IMR-90 (cell line): ENCODE measurements around the gene HCN2. TPM values are rescaled to one million over a fixed set of nuclear protein-coding genes. Genes with fewer than 3 reads are reported as not detected.

Experiments used
- ATAC-seq: fragments of 200-7000 bp; cut with Tn5 transposase; 2 replicates; pipeline ENCODE4 v1.9.1; 2020; ENCODE audit warnings: low read depth, mild to moderate bottlenecking, moderate library complexity
- BruUV-seq: library from RNA; stranded (reverse); fragments of 400-500 nt; replicated peaks from 2 replicates; lab custom pipeline; 2021; lab: Mats Ljungman, UMichigan
- CTCF ChIA-PET: fragments of 300-600 bp; formaldehyde crosslinking; extraction: SDS; loops from one replicate; lab custom pipeline; 2021; ENCODE audit warnings: antibody characterized with exemption; lab: Yijun Ruan, JAX
- POLR2A ChIA-PET: fragments of 300-600 bp; sonication (Branson Sonifier 250); formaldehyde crosslinking; loops from one replicate; lab custom pipeline; 2022; ENCODE audit warnings: antibody characterized with exemption; ENCODE audit not compliant: unreplicated experiment; lab: Charles Lee
- DNase-seq: peaks from one replicate; pipeline ENCODE4 v3.0.0; 2013
- H2AFZ ChIP-seq: replicated peaks from 2 replicates; pipeline ENCODE3; 2013; ENCODE audit warnings: low read length, mild to moderate bottlenecking; ENCODE audit not compliant: poor library complexity
- H2AK5ac ChIP-seq: 2 replicates; pipeline ENCODE4 v1.6.1; 2013; ENCODE audit warnings: low read depth, low read length, inconsistent platforms
- H2AK9ac ChIP-seq: replicated peaks from 2 replicates; pipeline ENCODE3; 2013; ENCODE audit warnings: mild to moderate bottlenecking, low read depth, low read length, moderate library complexity; ENCODE audit not compliant: poor library complexity
- H2BK120ac ChIP-seq: 2 replicates; pipeline ENCODE4 v1.6.1; 2013; ENCODE audit warnings: low read depth, low read length, inconsistent platforms
- H2BK15ac ChIP-seq: 3 replicates; pipeline ENCODE4 v1.6.1; 2013; ENCODE audit warnings: low read depth, low read length, inconsistent platforms
- H2BK20ac ChIP-seq: 2 replicates; pipeline ENCODE4 v1.6.1; 2013; ENCODE audit warnings: low read depth, mild to moderate bottlenecking, inconsistent platforms, low read length, moderate library complexity
- H2BK5ac ChIP-seq: 2 replicates; pipeline ENCODE4 v1.6.1; 2013; ENCODE audit warnings: mild to moderate bottlenecking, low read depth, low read length, inconsistent platforms; ENCODE audit not compliant: poor library complexity, severe bottlenecking
- H3K14ac ChIP-seq: replicated peaks from 2 replicates; pipeline ENCODE4 v1.6.1; 2013; ENCODE audit warnings: low read depth, low read length, inconsistent platforms
- H3K18ac ChIP-seq: 2 replicates; pipeline ENCODE4 v1.6.1; 2013; ENCODE audit warnings: low read depth, low read length, control low read depth
- H3K23ac ChIP-seq: 2 replicates; pipeline ENCODE4 v1.6.1; 2013; ENCODE audit warnings: low read depth, low read length, inconsistent platforms
- H3K27ac ChIP-seq: 2 replicates; pipeline ENCODE4 v1.5.1; 2013; ENCODE audit warnings: mild to moderate bottlenecking, control low read depth, low read length; ENCODE audit not compliant: insufficient read depth
- H3K27me3 ChIP-seq: 2 replicates; pipeline ENCODE4 v1.6.1; 2013; ENCODE audit warnings: low read length; ENCODE audit not compliant: control insufficient read depth, insufficient read depth
- H3K36me3 ChIP-seq: 2 replicates; pipeline ENCODE4 v1.6.1; 2013; ENCODE audit warnings: low read length, mixed read lengths; ENCODE audit not compliant: control insufficient read depth, insufficient read depth
- H3K4ac ChIP-seq: 2 replicates; pipeline ENCODE4 v1.6.1; 2013; ENCODE audit warnings: low read depth, low read length, inconsistent platforms
- H3K4me1 ChIP-seq: 2 replicates; pipeline ENCODE4 v1.6.1; 2013; ENCODE audit warnings: low read length, mixed read lengths; ENCODE audit not compliant: control insufficient read depth, insufficient read depth
- H3K4me2 ChIP-seq: 2 replicates; pipeline ENCODE4 v1.6.1; 2013; ENCODE audit warnings: low read depth, mild to moderate bottlenecking, control low read depth, low read length, moderate library complexity
- H3K4me3 ChIP-seq: 2 replicates; pipeline ENCODE4 v1.5.1; 2013; ENCODE audit warnings: low read depth, mild to moderate bottlenecking, control low read depth, low read length, moderate library complexity; ENCODE audit not compliant: insufficient read depth
- H3K56ac ChIP-seq: 2 replicates; pipeline ENCODE4 v1.6.1; 2013; ENCODE audit warnings: low read length, inconsistent platforms; ENCODE audit not compliant: insufficient read depth; ENCODE audit errors: extremely low read depth
- H3K79me1 ChIP-seq, 2 experiments: 2 replicates each; pipeline ENCODE4 v1.6.1; 2013; ENCODE audit warnings: low read length in 2 of 2, inconsistent platforms in 1 of 2, low read depth in 1 of 2
- H3K9ac ChIP-seq: 2 replicates; pipeline ENCODE4 v1.6.1; 2013; ENCODE audit warnings: low read depth, low read length, control low read depth
- H3K9me1 ChIP-seq: 2 replicates; pipeline ENCODE4 v1.6.1; 2013; ENCODE audit warnings: low read length, inconsistent platforms; ENCODE audit not compliant: insufficient read depth
- H3K9me3 ChIP-seq: 2 replicates; pipeline ENCODE4 v1.6.1; 2013; ENCODE audit warnings: low read length; ENCODE audit not compliant: control insufficient read depth, insufficient read depth
- H4K20me1 ChIP-seq: 2 replicates; pipeline ENCODE4 v1.6.1; 2013; ENCODE audit warnings: low read length, inconsistent platforms; ENCODE audit not compliant: insufficient read depth
- H4K5ac ChIP-seq: 2 replicates; pipeline ENCODE4 v1.6.1; 2013; ENCODE audit warnings: mild to moderate bottlenecking, low read depth, low read length, control low read depth
- H4K8ac ChIP-seq, 2 experiments: 2 replicates each; pipeline ENCODE4 v1.6.1; 2013; ENCODE audit warnings: low read depth in 2 of 2, low read length in 2 of 2, control low read depth in 1 of 2, inconsistent platforms in 1 of 2
- H4K91ac ChIP-seq: 2 replicates; pipeline ENCODE4 v1.6.1; 2013; ENCODE audit warnings: low read depth, low read length, inconsistent platforms; ENCODE audit not compliant: insufficient read depth
- BHLHE40 ChIP-seq: fragments of 150-350 bp; IDR thresholded peaks from 2 replicates; pipeline ENCODE4 v1.6.1; 2016; ENCODE audit warnings: mild to moderate bottlenecking, low read depth, low read length
- CEBPB ChIP-seq: IDR thresholded peaks from 2 replicates; pipeline ENCODE4 v1.6.1; 2012; ENCODE audit warnings: low read depth, low read length, improper control_type of control experiment
- FOS ChIP-seq: fragments of 150-350 bp; IDR thresholded peaks from 2 replicates; pipeline ENCODE4 v1.6.1; 2016; ENCODE audit warnings: low read depth, low read length
- MAFK ChIP-seq: IDR thresholded peaks from 2 replicates; pipeline ENCODE4 v1.6.1; 2012; ENCODE audit warnings: low read depth, low read length, improper control_type of control experiment
- MAZ ChIP-seq: IDR thresholded peaks from 2 replicates; pipeline ENCODE4 v1.6.1; 2012; ENCODE audit warnings: low read depth, mild to moderate bottlenecking, low read length, improper control_type of control experiment, moderate library complexity, borderline replicate concordance
- MXI1 ChIP-seq: IDR thresholded peaks from 2 replicates; pipeline ENCODE4 v1.6.1; 2012; ENCODE audit warnings: low read depth, mild to moderate bottlenecking, low read length, moderate library complexity, borderline replicate concordance
- NFE2L2 ChIP-seq: fragments of 150-350 bp; IDR thresholded peaks from 2 replicates; pipeline ENCODE4 v1.6.1; 2016; ENCODE audit warnings: low read depth, mild to moderate bottlenecking, low read length
- POLR2A ChIP-seq: IDR thresholded peaks from 2 replicates; pipeline ENCODE4 v1.6.1; 2012; ENCODE audit warnings: mild to moderate bottlenecking, low read depth, low read length
- RAD21 ChIP-seq: IDR thresholded peaks from 2 replicates; pipeline ENCODE4 v1.6.1; 2012; ENCODE audit warnings: low read length, improper control_type of control experiment
- RCOR1 ChIP-seq: IDR thresholded peaks from 2 replicates; pipeline ENCODE4 v1.6.1; 2012; ENCODE audit warnings: mild to moderate bottlenecking, low read length, improper control_type of control experiment; ENCODE audit not compliant: insufficient replicate concordance
- RFX5 ChIP-seq: IDR thresholded peaks from 2 replicates; pipeline ENCODE4 v1.8.0; 2012; ENCODE audit warnings: low read depth, mild to moderate bottlenecking, low read length, moderate library complexity
- SMC3 ChIP-seq: fragments of 150-350 bp; IDR thresholded peaks from 2 replicates; pipeline ENCODE4 v1.6.1; 2016; ENCODE audit warnings: low read depth, mild to moderate bottlenecking, antibody characterized with exemption, low read length, moderate library complexity
- WGBS, 2 experiments: methylation state at CpG; one replicate each; pipeline versions ENCODE4 v1.1.5 to v1.1.7; 2013; ENCODE audit warnings: missing lambda C conversion rate in 2 of 2; ENCODE audit not compliant: insufficient read length in 1 of 2; ENCODE audit errors: extremely low coverage in 2 of 2; 5-methylcytosine and 5-hydroxymethylcytosine counted together
- dilution Hi-C: fragments of 300-500 bp; cut with HindIII; formaldehyde crosslinking; loops from one replicate; pipeline ENCODE4 v1.14.3; 2018; ENCODE audit warnings: low sequenced_read_pairs; ENCODE audit not compliant: unreplicated experiment
- in situ Hi-C: fragments of 300-500 bp; cut with MboI; formaldehyde crosslinking; loops from 3 replicates; pipeline ENCODE4 v1.14.3; 2019; ENCODE audit warnings: low sequenced_read_pairs, inconsistent platforms, mixed read lengths
- intact Hi-C: fragments of 100-400 bp; cut with micrococcal nuclease; formaldehyde crosslinking; loops from 2 replicates; pipeline ENCODE4 v1.10.0; 2022
- polyA plus RNA-seq, 3 experiments: library from polyadenylated mRNA; depleted of rRNA; stranded (reverse); fragments of >200 nt; gene quantifications; 2 replicates each; pipeline ENCODE4 v1.2.3, GENCODE V29; 2012; ENCODE audit warnings: low replicate concordance in 1 of 3
- total RNA-seq: library from RNA; depleted of rRNA; stranded (reverse); fragments of >200 nt; gene quantifications from 2 replicates; pipeline ENCODE4 v1.2.3, GENCODE V29; 2012
- TF ChIP-seq, protein P1 (sequence below): conservative IDR thresholded peaks from 2 replicates; pipeline ENCODE4 v1.5.1; 2012; ENCODE audit warnings: mild to moderate bottlenecking, low read depth, low read length, improper control_type of control experiment
- TF ChIP-seq, protein P2 (sequence below): fragments of 150-350 bp; IDR thresholded peaks from 2 replicates; pipeline ENCODE4 v1.6.1; 2017; ENCODE audit warnings: mild to moderate bottlenecking, antibody characterized with exemption, low read length, low read depth

HCN2 gene
- total and polyA plus RNA-seq, 2 of the 4 experiments (the other 2 are of a cell fraction), result 0.72 to 2.6 TPM

DNA sequence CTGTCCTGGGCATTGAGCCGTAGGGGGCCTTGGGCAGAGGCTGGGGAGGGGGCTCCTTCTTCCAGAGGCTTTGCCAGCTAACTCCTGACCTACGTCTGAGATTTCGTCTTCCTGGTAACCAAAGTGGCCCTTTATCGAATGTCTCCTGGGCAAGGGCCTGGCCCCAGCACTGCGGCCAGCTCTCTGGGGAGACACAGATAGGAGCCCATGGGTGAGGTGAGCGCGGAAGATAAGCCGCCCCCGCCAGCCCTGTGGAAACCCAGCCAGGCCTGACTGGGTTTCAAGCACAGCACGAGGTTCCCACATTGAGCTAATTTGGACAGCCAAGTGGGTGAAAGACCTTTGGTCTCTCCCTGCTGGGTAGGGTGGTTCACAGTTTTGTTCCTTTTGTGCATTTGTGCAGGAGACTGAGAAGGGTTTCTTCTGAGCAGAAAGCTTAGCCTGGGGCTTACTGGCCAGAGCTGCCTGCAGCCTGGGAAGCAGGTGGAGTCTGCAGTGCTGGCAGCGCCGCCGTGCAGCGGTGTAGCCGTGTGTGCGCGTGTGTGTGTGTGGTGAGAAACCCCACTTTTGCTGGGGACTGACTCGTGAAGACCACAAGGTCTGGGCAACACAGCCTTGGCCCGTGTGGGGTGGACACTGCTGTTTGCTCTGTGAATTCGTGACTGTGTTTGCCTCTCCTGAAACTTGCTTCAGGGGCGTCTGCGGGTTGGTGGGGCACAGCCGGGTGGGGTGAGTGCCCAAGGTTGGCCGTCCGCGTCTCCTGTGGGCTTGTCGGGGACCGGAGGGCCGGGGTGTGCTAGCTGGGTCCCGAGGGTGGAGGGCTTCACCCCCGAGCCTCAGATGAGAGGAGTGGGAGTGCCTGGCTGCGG is 14.8 kb upstream of the HCN2 start:
- CTCF ChIA-PET, result interaction anchor here (0.7 kb wide), 1 partner anchor 146 kb away, joined by 3 read pairs; no protein-coding TSS in a partner anchor
- TF ChIP-seq RFX5, result no peak
- TF ChIP-seq SMC3, result no peak
- no peak for TF ChIP-seq CEBPB
- TF ChIP-seq MAFK, result no peak
- TF ChIP-seq FOS, result no peak
- TF ChIP-seq MXI1, result no peak
- no peak for TF ChIP-seq BHLHE40
- TF ChIP-seq POLR2A, result no peak
- no peak for TF ChIP-seq RCOR1
- no peak for TF ChIP-seq MAZ
- TF ChIP-seq, protein P1, sequence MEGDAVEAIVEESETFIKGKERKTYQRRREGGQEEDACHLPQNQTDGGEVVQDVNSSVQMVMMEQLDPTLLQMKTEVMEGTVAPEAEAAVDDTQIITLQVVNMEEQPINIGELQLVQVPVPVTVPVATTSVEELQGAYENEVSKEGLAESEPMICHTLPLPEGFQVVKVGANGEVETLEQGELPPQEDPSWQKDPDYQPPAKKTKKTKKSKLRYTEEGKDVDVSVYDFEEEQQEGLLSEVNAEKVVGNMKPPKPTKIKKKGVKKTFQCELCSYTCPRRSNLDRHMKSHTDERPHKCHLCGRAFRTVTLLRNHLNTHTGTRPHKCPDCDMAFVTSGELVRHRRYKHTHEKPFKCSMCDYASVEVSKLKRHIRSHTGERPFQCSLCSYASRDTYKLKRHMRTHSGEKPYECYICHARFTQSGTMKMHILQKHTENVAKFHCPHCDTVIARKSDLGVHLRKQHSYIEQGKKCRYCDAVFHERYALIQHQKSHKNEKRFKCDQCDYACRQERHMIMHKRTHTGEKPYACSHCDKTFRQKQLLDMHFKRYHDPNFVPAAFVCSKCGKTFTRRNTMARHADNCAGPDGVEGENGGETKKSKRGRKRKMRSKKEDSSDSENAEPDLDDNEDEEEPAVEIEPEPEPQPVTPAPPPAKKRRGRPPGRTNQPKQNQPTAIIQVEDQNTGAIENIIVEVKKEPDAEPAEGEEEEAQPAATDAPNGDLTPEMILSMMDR, result no peak
- TF ChIP-seq, protein P2, sequence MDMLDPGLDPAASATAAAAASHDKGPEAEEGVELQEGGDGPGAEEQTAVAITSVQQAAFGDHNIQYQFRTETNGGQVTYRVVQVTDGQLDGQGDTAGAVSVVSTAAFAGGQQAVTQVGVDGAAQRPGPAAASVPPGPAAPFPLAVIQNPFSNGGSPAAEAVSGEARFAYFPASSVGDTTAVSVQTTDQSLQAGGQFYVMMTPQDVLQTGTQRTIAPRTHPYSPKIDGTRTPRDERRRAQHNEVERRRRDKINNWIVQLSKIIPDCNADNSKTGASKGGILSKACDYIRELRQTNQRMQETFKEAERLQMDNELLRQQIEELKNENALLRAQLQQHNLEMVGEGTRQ, result no peak
- no peak for TF ChIP-seq RAD21
- TF ChIP-seq NFE2L2, result no peak

More for the DNA sequence above, 14.8 kb upstream of the HCN2 start:
- H2BK15ac ChIP-seq, result no peak overlapping the region
- no peak overlapping the region for H2BK20ac ChIP-seq
- H2BK120ac ChIP-seq, result no peak overlapping the region
- H3K18ac ChIP-seq, result no peak overlapping the region
- H4K8ac ChIP-seq, result no peak overlapping the region
- in situ Hi-C loops, result no loop called here
- 0 out of 2 replicates have a peak overlapping the region, but pooled peaks have one; percentile 0 for H3K4ac ChIP-seq
- ATAC-seq, result no peak
- H3K9ac ChIP-seq, result peak overlapping the region; percentile 9; the same call in 1 of the 2 replicates
- dilution Hi-C loops, result no loop called here
- H3K27me3 ChIP-seq, result no peaks in the 10 kb centered on the region
- peaks cover 11% of the 10 kb centered on the region; the same call in 1 of the 2 replicates for H3K9me1 ChIP-seq
- no peak overlapping the region for H4K5ac ChIP-seq
- no peak overlapping the region for H2BK5ac ChIP-seq
- POLR2A ChIA-PET, result no interaction called here
- H3K4me2 ChIP-seq, result peak overlapping the region; percentile 62
- WGBS, 2 experiments, result 16% methylated on average over 11 of the region's 32 CpGs; no CpG with 5 or more reads in 1 of the 2 experiments
- no peak overlapping the region for H3K23ac ChIP-seq
- H3K14ac ChIP-seq, result no peak overlapping the region
- 0 out of 2 replicates have a peak overlapping the region, but pooled peaks have one; percentile 10 for H3K4me3 ChIP-seq
- H3K9me3 ChIP-seq, result no peaks in the 10 kb centered on the region
- H3K36me3 ChIP-seq, result peaks cover 5% of the 10 kb centered on the region; the same call in 1 of the 2 replicates
- peak overlapping the region; percentile 19 for H2AK9ac ChIP-seq
- peaks cover 26% of the 10 kb centered on the region for H3K4me1 ChIP-seq
- intact Hi-C loops, result no loop called here
- H2AK5ac ChIP-seq, result no peak overlapping the region
- H4K91ac ChIP-seq, result no peak overlapping the region
- no peak overlapping the region for H3K56ac ChIP-seq
- 0 out of 2 replicates have a peak overlapping the region, but pooled peaks have one; percentile 8 for H3K27ac ChIP-seq
- H4K20me1 ChIP-seq, result peaks cover 69% of the 10 kb centered on the region
- BruUV-seq, result no TSS peak
- peaks cover 0 to 61% of the 10 kb centered on the region in 2 experiments; a peak in 2 of 4 replicates for H3K79me1 ChIP-seq
- H2AFZ ChIP-seq, result no peak overlapping the region
- peak; percentile 59 for DNase-seq
